Measurements from ENCODE around the gene RABGAP1. TPM values are rescaled to one million over a fixed set of nuclear protein-coding genes. Genes with fewer than 3 reads are reported as not detected.
"Not testable (repeated sequence)": the region's sequence is repeated elsewhere in the genome, so short reads cannot be mapped to it uniquely, and the experiment has no call there.

RABGAP1 gene
- total and polyA plus RNA-seq, 4 donors = 3.8 to 25.7 (median 10.5) TPM

DNA sequence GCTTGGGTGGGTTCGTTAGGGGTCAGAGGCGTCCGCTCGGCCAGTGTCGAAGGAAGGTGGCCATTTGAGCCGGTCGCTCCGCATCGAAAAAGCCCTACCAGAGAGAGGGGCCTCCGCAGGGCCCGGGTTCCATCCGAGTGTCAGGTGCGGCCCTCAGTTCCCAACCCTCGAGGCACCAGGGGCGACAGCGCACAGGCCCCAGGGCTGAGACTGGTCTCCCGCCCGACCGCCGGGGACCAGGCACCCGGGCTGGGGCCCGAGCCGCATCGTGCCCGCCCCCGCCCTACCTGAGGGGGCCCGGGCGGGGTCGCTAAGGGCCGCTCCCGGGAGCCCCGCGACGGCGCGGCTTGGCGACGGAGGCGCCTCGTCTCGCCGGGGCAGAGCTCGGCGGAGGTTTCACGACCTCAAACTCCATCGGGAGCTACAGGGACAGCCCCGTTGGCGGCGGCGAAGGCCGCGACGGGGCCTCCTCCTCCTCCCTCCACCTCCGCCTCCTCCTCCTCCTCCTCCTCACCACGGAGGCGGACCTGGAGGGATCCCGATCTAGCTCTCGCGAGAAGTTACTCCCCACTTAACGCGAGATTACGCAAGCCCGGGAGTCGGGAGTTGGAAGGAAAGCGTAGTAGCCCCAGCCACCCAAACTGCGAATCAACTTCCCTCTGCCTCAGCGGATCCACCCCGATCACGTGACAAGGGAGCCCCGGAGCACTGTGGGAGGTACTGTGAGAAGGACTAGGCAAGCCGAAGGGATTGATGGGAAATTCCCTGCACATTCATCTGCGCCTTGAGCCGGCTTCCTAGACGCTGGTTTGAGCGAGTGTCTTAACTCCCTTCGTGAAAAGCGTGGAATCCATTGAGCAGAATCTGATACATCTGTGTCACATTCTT is 35.8 kb upstream of the RABGAP1 start, which contains the start of gene RC3H2 (continued):
- TF ChIP-seq, protein P1, sequence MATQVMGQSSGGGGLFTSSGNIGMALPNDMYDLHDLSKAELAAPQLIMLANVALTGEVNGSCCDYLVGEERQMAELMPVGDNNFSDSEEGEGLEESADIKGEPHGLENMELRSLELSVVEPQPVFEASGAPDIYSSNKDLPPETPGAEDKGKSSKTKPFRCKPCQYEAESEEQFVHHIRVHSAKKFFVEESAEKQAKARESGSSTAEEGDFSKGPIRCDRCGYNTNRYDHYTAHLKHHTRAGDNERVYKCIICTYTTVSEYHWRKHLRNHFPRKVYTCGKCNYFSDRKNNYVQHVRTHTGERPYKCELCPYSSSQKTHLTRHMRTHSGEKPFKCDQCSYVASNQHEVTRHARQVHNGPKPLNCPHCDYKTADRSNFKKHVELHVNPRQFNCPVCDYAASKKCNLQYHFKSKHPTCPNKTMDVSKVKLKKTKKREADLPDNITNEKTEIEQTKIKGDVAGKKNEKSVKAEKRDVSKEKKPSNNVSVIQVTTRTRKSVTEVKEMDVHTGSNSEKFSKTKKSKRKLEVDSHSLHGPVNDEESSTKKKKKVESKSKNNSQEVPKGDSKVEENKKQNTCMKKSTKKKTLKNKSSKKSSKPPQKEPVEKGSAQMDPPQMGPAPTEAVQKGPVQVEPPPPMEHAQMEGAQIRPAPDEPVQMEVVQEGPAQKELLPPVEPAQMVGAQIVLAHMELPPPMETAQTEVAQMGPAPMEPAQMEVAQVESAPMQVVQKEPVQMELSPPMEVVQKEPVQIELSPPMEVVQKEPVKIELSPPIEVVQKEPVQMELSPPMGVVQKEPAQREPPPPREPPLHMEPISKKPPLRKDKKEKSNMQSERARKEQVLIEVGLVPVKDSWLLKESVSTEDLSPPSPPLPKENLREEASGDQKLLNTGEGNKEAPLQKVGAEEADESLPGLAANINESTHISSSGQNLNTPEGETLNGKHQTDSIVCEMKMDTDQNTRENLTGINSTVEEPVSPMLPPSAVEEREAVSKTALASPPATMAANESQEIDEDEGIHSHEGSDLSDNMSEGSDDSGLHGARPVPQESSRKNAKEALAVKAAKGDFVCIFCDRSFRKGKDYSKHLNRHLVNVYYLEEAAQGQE (IDR thresholded peaks at IDR 0.05) = no peak
- peak; percentile 59 to 95 for TF ChIP-seq GABPA (IDR thresholded peaks at IDR 0.05 in 1 of 2, conservative IDR thresholded peaks at IDR 0.05 in 1 of 2)

DNA sequence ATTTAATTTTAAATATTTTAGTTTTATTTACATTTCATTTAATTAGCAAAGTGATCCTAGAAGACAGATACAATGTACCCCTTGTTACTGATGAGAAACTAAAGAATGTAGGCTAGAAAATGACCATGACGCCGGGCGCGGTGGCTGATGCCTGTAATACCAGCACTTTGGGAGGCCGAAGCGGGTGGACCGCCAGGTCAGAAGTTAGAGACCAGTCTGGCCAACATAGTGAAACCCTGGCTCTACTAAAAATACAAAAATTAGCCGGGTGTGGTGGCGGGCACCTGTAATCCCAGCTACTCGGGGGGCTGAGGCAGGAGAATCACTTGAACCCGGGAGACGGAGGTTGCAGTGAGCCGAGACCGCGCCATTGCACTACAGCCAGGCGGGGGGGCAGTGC is 34.7 kb upstream of the RABGAP1 start:
- not testable (repeated sequence) for DNase-seq (ENCODE audit: low spot score); H3K36me3 ChIP-seq (ENCODE audit: control insufficient read depth in 4 of 4, insufficient read depth in 3 of 4, low read depth in 1 of 4, low read length in 3 of 4); H3K27me3 ChIP-seq (ENCODE audit: control insufficient read depth in 4 of 4, insufficient read depth in 4 of 4, low read length in 3 of 4); H3K9ac ChIP-seq (ENCODE audit: low read depth in 1 of 2, low read length in 2 of 2); H3K9me3 ChIP-seq (ENCODE audit: control insufficient read depth in 4 of 4, low read length in 3 of 4); H3K4me3 ChIP-seq (ENCODE audit: low read depth in 1 of 3, low read length in 3 of 3); H3K27ac ChIP-seq (ENCODE audit: low read depth in 1 of 2, low read length in 2 of 2)
- 92% methylated on average over 16 of the region's 16 CpGs for WGBS
- H3K4me1 ChIP-seq (ENCODE audit: control insufficient read depth in 4 of 4, insufficient read depth in 4 of 4, low read length in 3 of 4) = peaks cover 4 to 19% (median 13%) of the 10 kb centered on the region in 4 donors

DNA sequence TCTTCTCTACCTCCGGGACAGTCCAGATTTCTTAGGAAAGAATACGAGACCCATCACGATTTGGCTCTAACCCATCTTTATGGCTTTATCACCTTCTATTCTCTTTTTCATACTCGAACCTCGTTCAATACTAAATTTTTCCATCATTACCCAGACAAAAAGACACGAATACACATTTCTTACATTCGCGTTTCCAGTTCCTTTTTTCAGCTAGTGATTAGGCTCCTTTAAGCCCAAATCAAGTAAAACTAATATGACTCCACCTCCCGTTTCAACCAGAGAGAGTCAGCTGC is 28.2 kb upstream of the RABGAP1 start:
- Histone ChIP-seq H3K27me3 (ENCODE audit: control insufficient read depth in 4 of 4, insufficient read depth in 4 of 4, low read length in 3 of 4) (no peaks in the 10 kb centered on the region), H3K4me3 (ENCODE audit: low read depth in 1 of 3, low read length in 3 of 3) (peak overlapping the region; percentile 89 to 99 (median 99)), H3K36me3 (ENCODE audit: control insufficient read depth in 4 of 4, insufficient read depth in 3 of 4, low read depth in 1 of 4, low read length in 3 of 4) (peaks cover 0 to 13% (median 6%) of the 10 kb centered on the region in 4 donors), H3K9me3 (ENCODE audit: control insufficient read depth in 4 of 4, low read length in 3 of 4) (no peaks in the 10 kb centered on the region), H3K27ac (ENCODE audit: low read depth in 1 of 2, low read length in 2 of 2) (peak overlapping the region; percentile 75 to 79), H3K9ac (ENCODE audit: low read depth in 1 of 2, low read length in 2 of 2) (peak overlapping the region; percentile 75 to 85), H3K4me1 (ENCODE audit: control insufficient read depth in 4 of 4, insufficient read depth in 4 of 4, low read length in 3 of 4) (peaks cover 0 to 16% (median 12%) of the 10 kb centered on the region in 4 donors)
- 4% methylated on average over 9 of the region's 9 CpGs for WGBS
- TF ChIP-seq RXRA (IDR thresholded peaks at IDR 0.05) (no peak), EGR1 (IDR thresholded peaks at IDR 0.05; ENCODE audit: low read depth in 2 of 2) (no peak), FOXA1 (IDR thresholded peaks at IDR 0.05) (no peak), RAD21 (IDR thresholded peaks at IDR 0.05) (no peak), HNF4G (IDR thresholded peaks at IDR 0.05) (no peak), GABPA (IDR thresholded peaks at IDR 0.05 in 1 of 2, conservative IDR thresholded peaks at IDR 0.05 in 1 of 2) (no peak), FOXA2 (IDR thresholded peaks at IDR 0.05) (no peak), JUND (IDR thresholded peaks at IDR 0.05) (no peak), HNF4A (conservative IDR thresholded peaks at IDR 0.05) (no peak), YY1 (IDR thresholded peaks at IDR 0.05) (no peak), NR2F2 (IDR thresholded peaks at IDR 0.05) (no peak), SP1 (IDR thresholded peaks at IDR 0.05) (no peak)
- TF ChIP-seq, protein P2, sequence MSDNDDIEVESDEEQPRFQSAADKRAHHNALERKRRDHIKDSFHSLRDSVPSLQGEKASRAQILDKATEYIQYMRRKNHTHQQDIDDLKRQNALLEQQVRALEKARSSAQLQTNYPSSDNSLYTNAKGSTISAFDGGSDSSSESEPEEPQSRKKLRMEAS (IDR thresholded peaks at IDR 0.05) = no peak
- TF ChIP-seq, protein P3, sequence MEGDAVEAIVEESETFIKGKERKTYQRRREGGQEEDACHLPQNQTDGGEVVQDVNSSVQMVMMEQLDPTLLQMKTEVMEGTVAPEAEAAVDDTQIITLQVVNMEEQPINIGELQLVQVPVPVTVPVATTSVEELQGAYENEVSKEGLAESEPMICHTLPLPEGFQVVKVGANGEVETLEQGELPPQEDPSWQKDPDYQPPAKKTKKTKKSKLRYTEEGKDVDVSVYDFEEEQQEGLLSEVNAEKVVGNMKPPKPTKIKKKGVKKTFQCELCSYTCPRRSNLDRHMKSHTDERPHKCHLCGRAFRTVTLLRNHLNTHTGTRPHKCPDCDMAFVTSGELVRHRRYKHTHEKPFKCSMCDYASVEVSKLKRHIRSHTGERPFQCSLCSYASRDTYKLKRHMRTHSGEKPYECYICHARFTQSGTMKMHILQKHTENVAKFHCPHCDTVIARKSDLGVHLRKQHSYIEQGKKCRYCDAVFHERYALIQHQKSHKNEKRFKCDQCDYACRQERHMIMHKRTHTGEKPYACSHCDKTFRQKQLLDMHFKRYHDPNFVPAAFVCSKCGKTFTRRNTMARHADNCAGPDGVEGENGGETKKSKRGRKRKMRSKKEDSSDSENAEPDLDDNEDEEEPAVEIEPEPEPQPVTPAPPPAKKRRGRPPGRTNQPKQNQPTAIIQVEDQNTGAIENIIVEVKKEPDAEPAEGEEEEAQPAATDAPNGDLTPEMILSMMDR (IDR thresholded peaks at IDR 0.05; ENCODE audit: low read depth, low read length, missing input control) = no peak
- TF ChIP-seq, protein P4, sequence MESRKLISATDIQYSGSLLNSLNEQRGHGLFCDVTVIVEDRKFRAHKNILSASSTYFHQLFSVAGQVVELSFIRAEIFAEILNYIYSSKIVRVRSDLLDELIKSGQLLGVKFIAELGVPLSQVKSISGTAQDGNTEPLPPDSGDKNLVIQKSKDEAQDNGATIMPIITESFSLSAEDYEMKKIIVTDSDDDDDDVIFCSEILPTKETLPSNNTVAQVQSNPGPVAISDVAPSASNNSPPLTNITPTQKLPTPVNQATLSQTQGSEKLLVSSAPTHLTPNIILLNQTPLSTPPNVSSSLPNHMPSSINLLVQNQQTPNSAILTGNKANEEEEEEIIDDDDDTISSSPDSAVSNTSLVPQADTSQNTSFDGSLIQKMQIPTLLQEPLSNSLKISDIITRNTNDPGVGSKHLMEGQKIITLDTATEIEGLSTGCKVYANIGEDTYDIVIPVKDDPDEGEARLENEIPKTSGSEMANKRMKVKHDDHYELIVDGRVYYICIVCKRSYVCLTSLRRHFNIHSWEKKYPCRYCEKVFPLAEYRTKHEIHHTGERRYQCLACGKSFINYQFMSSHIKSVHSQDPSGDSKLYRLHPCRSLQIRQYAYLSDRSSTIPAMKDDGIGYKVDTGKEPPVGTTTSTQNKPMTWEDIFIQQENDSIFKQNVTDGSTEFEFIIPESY (IDR thresholded peaks at IDR 0.05) = no peak
- TF ChIP-seq, protein P5, sequence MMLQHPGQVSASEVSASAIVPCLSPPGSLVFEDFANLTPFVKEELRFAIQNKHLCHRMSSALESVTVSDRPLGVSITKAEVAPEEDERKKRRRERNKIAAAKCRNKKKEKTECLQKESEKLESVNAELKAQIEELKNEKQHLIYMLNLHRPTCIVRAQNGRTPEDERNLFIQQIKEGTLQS (IDR thresholded peaks at IDR 0.05) = no peak
- TF ChIP-seq, protein P1 (IDR thresholded peaks at IDR 0.05) = no peak
- DNase-seq (ENCODE audit: low spot score) = no peak
